ENCODE results near the gene TTC17. TPM values are rescaled to one million over a fixed set of nuclear protein-coding genes. Genes with fewer than 3 reads are reported as not detected.
"Not testable (repeated sequence)": the region's sequence is repeated elsewhere in the genome, so short reads cannot be mapped to it uniquely, and the experiment has no call there.

The TTC17 gene
- total RNA-seq, 2 experiments from 2014 or later = 87.6 to 89.6 TPM

DNA sequence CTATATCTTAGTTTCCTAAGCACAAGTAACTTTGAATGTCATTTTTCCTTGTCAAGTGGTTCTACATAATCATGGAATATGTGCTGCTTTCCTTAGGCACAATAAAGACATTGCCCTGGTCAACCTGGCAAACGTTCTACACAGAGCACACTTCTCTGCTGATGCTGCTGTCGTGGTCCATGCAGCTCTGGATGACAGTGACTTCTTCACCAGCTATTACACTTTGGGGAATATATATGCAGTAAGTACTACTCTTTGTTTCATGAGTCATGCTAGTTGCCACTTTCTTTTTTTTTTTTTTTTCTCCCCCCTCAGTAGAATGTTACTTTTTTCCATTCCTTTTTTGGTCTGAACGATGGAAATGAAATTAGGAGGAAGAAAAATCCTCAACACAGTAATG lies 38.5 kb downstream of the TTC17 start:
- H3K4me3 Mint-ChIP-seq = no peak overlapping the region
- ATAC-seq (ENCODE audit: low read depth) = no peak
- H3K27me3 Mint-ChIP-seq = no peaks in the 10 kb centered on the region
- no peaks in the 10 kb centered on the region for H3K9me3 Mint-ChIP-seq
- H3K27ac Mint-ChIP-seq = no peak overlapping the region
- H3K36me3 Mint-ChIP-seq = peaks cover 61% of the 10 kb centered on the region
- H3K4me1 Mint-ChIP-seq = peaks cover 16% of the 10 kb centered on the region
- POLR2A ChIA-PET = interaction anchor here (0.7 kb wide), 1 partner anchor 636 kb away, joined by 4 read pairs; no protein-coding TSS in a partner anchor
- DNase-seq = no peak

DNA sequence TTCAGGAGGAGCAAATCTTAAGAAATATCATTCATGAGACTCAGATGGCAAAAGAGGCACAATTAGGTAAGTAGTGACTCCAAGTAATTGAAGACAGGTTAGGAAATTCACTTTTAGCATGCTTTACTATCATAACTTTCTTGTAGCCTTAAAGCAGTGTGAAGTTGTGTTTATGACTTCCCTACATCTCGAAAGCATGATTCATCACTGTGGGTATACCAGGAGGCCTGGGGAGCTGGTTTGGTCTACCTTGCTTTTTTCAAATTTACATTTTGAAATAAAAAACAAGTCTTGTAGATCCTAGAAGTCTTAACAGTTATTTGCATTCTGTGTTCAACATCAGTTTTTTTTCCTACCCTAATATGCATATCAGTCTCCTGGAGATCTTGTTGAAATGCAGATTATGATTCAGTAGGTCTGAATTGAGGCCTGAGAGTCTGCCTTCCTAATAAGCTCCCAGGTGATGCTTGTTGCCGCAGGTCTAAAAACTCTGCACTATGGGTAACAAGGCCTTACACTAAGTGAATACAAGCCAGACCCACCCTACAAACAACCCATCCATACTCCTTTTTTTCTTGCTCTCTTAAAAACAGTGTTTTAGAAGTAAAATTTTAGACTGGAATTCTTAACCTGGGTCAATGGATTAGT lies 41.4 kb downstream of the TTC17 start:
- Mint-ChIP-seq H3K9me3 (no peaks in the 10 kb centered on the region), H3K36me3 (peaks cover 54% of the 10 kb centered on the region), H3K27ac (no peak overlapping the region), H3K27me3 (no peaks in the 10 kb centered on the region), H3K4me1 (peaks cover 14% of the 10 kb centered on the region), H3K4me3 (no peak overlapping the region)
- ATAC-seq (ENCODE audit: low read depth) = no peak
- no peak for DNase-seq
- POLR2A ChIA-PET = interaction anchor here (1.2 kb wide), 1 partner anchor 41 kb away, joined by 3 read pairs; the partner anchor contains the start of gene TTC17

DNA sequence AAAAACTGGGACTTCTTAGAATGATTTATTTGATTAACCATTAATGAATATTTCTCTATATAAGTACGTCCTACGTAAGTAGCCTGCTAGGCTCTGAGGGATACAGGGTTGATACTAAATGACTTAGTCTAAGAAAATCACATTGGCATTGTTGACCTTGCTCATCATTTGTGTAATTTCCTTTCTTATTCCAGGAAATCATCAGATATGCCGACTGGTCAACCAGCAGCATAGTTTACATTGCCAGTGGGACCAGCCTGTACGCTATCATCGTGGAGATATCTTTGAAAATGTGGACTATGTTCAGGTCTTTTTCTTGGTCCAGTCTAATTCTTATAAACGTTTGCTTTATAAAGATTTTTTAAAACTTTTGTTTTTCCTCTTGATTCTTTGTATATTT lies 42.5 kb downstream of the TTC17 start:
- Mint-ChIP-seq H3K27ac (no peak overlapping the region), H3K36me3 (peaks cover 56% of the 10 kb centered on the region), H3K27me3 (no peaks in the 10 kb centered on the region), H3K4me1 (peaks cover 11% of the 10 kb centered on the region), H3K9me3 (no peaks in the 10 kb centered on the region), H3K4me3 (no peak overlapping the region)
- ATAC-seq (ENCODE audit: low read depth) (no peak), DNase-seq (no peak)
- POLR2A ChIA-PET = interaction anchor here (1.2 kb wide), 1 partner anchor 42 kb away, joined by 3 read pairs; the partner anchor contains the start of gene TTC17

DNA sequence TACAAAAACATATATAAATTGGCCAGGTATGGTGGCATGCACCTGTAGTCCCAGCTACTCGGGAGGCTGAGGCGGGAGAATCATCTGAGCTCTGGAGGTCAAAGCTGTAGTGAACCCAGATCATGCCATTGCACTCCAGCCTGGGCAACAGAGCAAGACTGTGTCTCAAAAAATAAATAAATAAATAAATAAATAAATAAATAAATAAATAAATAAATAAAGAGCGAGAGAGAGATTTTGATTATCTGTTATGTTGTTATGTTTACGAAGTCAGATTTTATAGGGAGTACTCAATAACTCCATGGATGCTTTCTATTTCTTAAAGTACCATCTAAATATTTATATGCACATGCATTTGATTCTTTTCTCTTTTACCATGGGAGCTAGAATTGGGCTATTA lies 43.1 kb downstream of the TTC17 start:
- H3K36me3 Mint-ChIP-seq = peaks cover 57% of the 10 kb centered on the region
- POLR2A ChIA-PET; H3K9me3 Mint-ChIP-seq; H3K27ac Mint-ChIP-seq; ATAC-seq (ENCODE audit: low read depth); DNase-seq; H3K27me3 Mint-ChIP-seq; H3K4me3 Mint-ChIP-seq: not testable (repeated sequence)
- peaks cover 11% of the 10 kb centered on the region for H3K4me1 Mint-ChIP-seq

DNA sequence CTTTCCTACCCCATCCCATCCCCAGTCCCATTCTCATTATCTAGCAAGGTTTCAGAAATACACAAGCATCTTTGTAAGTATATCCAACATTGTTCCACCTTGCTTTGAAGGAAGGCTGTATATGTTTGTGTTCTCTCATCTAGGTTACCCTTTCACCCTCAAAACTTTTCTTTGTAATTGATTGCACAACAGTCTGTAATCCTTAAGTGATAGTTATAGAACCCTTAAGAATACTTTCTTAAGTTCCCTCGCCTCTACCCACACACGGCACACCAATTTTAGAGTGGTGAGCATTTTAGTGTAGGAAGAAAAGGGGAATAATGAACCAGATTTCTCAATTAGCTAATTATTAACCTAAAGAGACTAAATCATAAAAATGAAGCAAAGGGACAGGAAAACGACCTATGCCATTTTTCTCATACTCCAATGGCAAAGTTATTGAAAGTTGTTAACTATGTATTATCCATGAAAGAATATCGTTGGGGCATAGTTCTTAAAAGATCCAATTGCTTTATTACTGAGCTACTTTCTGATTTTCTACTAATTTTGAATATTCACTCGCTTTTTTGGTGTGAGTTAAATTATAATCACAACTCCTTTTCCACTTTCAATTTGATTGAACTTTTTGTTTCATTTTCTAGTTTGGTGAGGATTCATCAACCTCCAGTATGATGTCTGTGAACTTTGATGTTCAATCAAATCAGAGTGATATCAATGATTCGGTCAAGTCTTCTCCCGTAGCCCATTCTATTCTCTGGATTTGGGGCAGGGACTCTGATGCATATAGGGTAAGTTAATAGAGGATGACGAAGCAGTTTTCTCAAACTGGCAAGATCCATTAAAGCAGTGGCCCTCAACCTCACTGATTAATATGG lies 44.9 kb downstream of the TTC17 start:
- no peaks in the 10 kb centered on the region for H3K9me3 Mint-ChIP-seq
- H3K27me3 Mint-ChIP-seq = no peaks in the 10 kb centered on the region
- H3K27ac Mint-ChIP-seq = peak overlapping the region; percentile 31
- ATAC-seq (ENCODE audit: low read depth) (no peak), DNase-seq (no peak)
- H3K4me1 Mint-ChIP-seq = peaks cover 11% of the 10 kb centered on the region
- peaks cover 46% of the 10 kb centered on the region for H3K36me3 Mint-ChIP-seq
- no peak overlapping the region for H3K4me3 Mint-ChIP-seq
- POLR2A ChIA-PET = no interaction called here

DNA sequence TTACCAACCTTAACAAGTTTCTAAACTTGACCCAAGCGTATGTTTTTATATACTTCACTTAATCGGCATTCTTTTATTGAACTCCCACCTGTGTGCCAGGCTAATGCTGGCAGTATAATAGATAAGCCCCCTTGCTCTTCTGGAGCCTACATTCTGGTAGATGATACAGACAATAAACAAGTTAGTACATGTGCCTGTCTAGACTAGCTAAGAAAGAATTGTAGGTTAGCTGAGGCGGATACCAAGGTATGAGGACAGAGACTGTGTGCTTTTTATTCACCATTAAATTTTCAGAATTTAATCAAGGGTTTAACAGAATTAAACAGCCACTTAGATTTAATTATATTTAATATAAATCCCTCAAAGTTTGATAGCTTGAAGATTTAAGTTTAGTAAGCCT lies 45.7 kb downstream of the TTC17 start:
- ATAC-seq (ENCODE audit: low read depth) (no peak), DNase-seq (no peak)
- H3K9me3 Mint-ChIP-seq = no peaks in the 10 kb centered on the region
- H3K4me3 Mint-ChIP-seq = no peak overlapping the region
- no peak overlapping the region for H3K27ac Mint-ChIP-seq
- H3K27me3 Mint-ChIP-seq = no peaks in the 10 kb centered on the region
- H3K36me3 Mint-ChIP-seq = peaks cover 39% of the 10 kb centered on the region
- POLR2A ChIA-PET = interaction anchor here (1.0 kb wide), 1 partner anchor 45 kb away, joined by 3 read pairs; the partner anchor contains the start of gene TTC17
- peaks cover 11% of the 10 kb centered on the region for H3K4me1 Mint-ChIP-seq

DNA sequence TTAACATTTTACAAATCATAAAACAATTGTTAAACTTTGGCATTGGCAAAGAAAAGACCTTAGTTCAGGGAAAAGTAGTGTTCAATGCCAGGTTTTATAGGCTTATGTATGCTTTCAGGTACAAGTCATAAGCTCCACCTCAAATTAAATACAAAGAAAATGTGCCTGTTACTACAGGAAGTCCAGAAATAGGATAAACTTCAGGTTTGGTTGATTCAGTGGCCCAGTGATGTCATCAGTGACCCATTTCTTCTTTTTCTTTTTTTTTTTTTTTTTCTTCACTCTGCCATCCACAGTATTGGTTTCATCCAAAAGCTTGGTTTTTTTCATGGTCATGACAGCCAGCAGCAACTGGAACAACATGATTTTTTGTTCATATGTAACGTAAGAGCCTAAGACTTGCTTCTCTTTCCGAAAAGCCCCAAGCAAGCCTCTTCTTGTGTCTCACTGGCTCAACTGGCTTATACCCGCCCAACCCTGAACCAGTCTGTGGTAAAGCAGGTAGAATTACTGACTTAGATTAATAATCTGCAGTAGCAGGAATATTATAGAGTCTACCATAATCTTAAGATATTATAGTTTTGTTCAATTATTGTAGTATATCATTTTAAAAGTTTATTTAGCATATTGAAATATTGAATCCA lies 46.2 kb downstream of the TTC17 start:
- Mint-ChIP-seq H3K36me3 (peaks cover 36% of the 10 kb centered on the region), H3K4me3 (no peak overlapping the region), H3K27me3 (no peaks in the 10 kb centered on the region), H3K9me3 (no peaks in the 10 kb centered on the region), H3K27ac (no peak overlapping the region), H3K4me1 (peaks cover 11% of the 10 kb centered on the region)
- no peak for DNase-seq
- ATAC-seq (ENCODE audit: low read depth) = no peak
- POLR2A ChIA-PET = interaction anchor here (1.0 kb wide), 1 partner anchor 46 kb away, joined by 3 read pairs; the partner anchor contains the start of gene TTC17

DNA sequence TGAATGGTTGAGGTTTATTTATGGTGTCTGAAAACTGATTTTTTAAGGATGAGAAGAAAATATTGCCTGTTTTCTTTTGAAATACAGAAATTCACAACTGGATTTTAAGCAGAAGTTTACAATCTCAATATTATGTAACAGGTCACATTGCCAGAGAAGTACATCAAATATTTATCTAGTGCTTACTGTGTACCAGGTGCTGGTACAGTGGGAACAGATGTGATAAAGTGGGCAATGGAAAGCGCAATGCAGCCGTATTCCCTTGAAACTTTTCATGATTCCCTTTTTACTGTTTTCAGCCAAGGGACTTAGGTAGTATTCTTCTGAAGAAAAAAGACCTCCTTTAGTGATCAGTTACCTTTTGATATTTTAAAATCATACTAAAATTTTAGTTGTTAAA lies 49.6 kb downstream of the TTC17 start:
- Mint-ChIP-seq H3K9me3 (no peaks in the 10 kb centered on the region), H3K27ac (no peak overlapping the region), H3K4me1 (peaks cover 14% of the 10 kb centered on the region), H3K36me3 (peaks cover 45% of the 10 kb centered on the region), H3K4me3 (no peak overlapping the region), H3K27me3 (no peaks in the 10 kb centered on the region)
- DNase-seq = no peak
- ATAC-seq (ENCODE audit: low read depth) = no peak
- POLR2A ChIA-PET = no interaction called here

DNA sequence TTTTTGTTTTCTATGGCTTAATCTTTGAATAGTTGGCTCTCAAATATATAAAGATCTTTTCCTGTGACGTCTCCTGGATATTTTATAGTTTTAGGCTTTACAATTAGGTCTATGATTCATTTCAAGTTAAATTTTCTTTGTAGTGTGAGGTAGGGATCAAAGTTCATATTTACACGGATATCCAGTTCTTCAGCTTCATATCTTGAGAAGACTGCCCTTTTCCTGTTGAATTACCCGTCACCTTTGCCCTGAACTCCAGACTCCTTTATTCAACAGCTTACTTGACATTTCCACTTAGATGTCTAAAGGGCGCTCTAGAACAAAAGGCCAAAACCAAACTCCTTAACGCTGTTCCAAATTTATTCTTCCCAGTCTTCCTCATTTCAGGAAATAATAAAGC lies 51.7 kb downstream of the TTC17 start:
- no peak overlapping the region for H3K4me3 Mint-ChIP-seq
- no peaks in the 10 kb centered on the region for H3K27me3 Mint-ChIP-seq
- no peak overlapping the region for H3K27ac Mint-ChIP-seq
- peaks cover 39% of the 10 kb centered on the region for H3K36me3 Mint-ChIP-seq
- DNase-seq (no peak), ATAC-seq (ENCODE audit: low read depth) (no peak)
- POLR2A ChIA-PET = no interaction called here
- no peaks in the 10 kb centered on the region for H3K9me3 Mint-ChIP-seq
- peaks cover 7% of the 10 kb centered on the region for H3K4me1 Mint-ChIP-seq

DNA sequence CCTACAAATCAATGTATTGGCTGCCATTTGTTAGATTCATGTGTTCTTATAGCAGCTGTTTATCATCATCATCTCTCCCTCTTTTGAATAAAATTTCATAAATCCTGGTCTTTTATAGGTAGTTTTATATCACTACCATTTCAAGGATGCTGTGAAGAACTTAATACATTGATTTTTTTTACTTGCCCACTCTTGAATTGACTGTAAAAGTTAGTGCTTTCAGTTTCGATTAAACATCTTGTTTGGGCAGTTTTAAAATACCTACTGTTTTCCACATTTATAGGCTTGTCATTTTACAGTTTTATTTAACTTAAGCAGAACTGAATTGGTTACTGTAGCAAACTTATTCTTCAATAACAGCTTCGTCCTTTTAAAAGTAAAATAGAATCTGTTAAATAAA lies 59.5 kb downstream of the TTC17 start:
- no peak for DNase-seq
- POLR2A ChIA-PET = no interaction called here
- Mint-ChIP-seq H3K36me3 (peaks cover 7% of the 10 kb centered on the region), H3K4me3 (no peak overlapping the region), H3K9me3 (no peaks in the 10 kb centered on the region), H3K27ac (no peak overlapping the region), H3K4me1 (peaks cover 4% of the 10 kb centered on the region), H3K27me3 (no peaks in the 10 kb centered on the region)
- no peak for ATAC-seq (ENCODE audit: low read depth)

DNA sequence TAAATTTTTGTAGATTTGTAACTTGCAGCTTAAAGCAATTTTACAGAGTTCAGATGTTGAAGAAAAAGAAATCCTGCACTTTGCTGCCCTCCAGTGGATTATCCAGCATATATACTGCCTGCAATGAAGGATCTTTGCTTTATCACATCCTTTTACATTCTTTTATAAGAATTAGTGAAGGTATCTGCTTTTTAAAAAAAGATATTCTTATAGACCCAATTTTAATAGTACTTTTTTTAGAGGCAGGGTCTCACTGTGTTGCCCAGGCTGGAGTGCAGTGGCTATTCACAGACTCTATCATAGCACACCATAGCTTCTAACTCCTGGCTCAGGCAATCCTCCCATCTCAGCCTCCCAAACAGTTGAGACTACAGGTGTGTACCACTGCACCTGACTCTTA lies 60.7 kb downstream of the TTC17 start:
- ATAC-seq (ENCODE audit: low read depth) = peak; percentile 56
- Mint-ChIP-seq H3K36me3 (peaks cover 2% of the 10 kb centered on the region), H3K4me3 (no peak overlapping the region), H3K4me1 (no peaks in the 10 kb centered on the region), H3K9me3 (no peaks in the 10 kb centered on the region), H3K27me3 (no peaks in the 10 kb centered on the region), H3K27ac (no peak overlapping the region)
- POLR2A ChIA-PET = interaction anchor here (0.6 to 1.0 kb wide), 3 partner anchors 60 to 108 kb away, joined by 3 read pairs; partner anchors contain the start of genes API5 and TTC17
- DNase-seq = no peak

DNA sequence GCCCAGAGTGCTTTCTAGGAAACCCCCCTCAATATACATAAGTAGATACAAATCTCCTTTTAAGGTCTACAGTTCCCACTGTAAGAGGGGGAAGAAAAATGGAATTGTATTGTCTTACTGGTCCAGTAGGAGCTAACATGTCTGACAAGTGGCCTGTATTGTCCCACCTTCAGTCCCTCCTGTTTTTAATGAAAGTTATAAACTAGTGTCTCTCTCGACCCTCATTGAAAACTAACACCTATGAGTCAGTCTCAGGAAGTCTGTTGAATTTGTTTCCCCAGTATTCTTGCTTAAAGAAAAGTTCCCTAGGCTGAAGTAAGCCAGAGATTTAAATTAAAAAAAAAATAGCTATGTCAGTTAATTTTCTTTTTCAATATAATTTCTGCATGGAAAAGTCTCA lies 69.3 kb downstream of the TTC17 start:
- peaks cover 10% of the 10 kb centered on the region for H3K36me3 Mint-ChIP-seq
- POLR2A ChIA-PET = no interaction called here
- no peaks in the 10 kb centered on the region for H3K27me3 Mint-ChIP-seq
- H3K4me1 Mint-ChIP-seq = no peaks in the 10 kb centered on the region
- DNase-seq = no peak
- H3K9me3 Mint-ChIP-seq = no peaks in the 10 kb centered on the region
- no peak overlapping the region for H3K4me3 Mint-ChIP-seq
- H3K27ac Mint-ChIP-seq = no peak overlapping the region
- no peak for ATAC-seq (ENCODE audit: low read depth)

DNA sequence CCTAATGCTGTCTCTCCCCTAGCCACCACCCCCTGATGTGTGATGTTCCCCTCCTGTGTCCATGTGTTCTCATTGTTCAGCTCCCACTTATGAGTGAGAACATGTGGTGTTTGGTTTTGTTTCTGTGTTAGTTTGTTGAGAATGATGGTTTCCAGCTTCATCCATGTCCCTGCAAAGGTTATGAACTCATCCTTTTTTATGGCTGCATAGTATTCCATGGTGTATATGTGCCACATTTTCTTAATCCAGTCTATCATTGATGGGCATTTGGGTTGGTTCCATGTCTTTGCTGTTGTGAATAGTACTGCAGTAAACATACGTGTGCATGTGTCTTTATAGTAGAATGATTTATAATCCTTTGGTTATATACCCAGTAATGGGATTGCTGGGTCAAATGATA lies 72.2 kb downstream of the TTC17 start:
- H3K27me3 Mint-ChIP-seq = not testable (repeated sequence)

More for the DNA sequence above, 72.2 kb downstream of the TTC17 start:
- H3K9me3 Mint-ChIP-seq; H3K27ac Mint-ChIP-seq; H3K4me3 Mint-ChIP-seq; POLR2A ChIA-PET; ATAC-seq (ENCODE audit: low read depth); H3K4me1 Mint-ChIP-seq; DNase-seq: not testable (repeated sequence)
- peaks cover 17% of the 10 kb centered on the region for H3K36me3 Mint-ChIP-seq
